Measurements from ENCODE around the gene GGT5. TPM values are rescaled to one million over a fixed set of nuclear protein-coding genes. Genes with fewer than 3 reads are reported as not detected.

The GGT5 gene
- total RNA-seq, 2 experiments from 2014 or later: not detected

- H3K4me1 Mint-ChIP-seq: peaks cover 3% of the 10 kb centered on the region
These were observed 63.5 kb downstream of the GGT5 start, which contains the start of gene SUSD2 for GRCh38 chr22:24181088-24181995. TSS of gene SUSD2 (plus strand) at chr22:24181487. CDS start at chr22:24181520, 33 bp downstream.

GRCh38 chr22:24180316-24181087 is 64.4 kb downstream of the GGT5 start:
- H3K27ac Mint-ChIP-seq: peak overlapping the region; percentile 42
- H3K36me3 Mint-ChIP-seq: no peaks in the 10 kb centered on the region

More at GRCh38 chr22:24181088-24181995, 63.5 kb downstream of the GGT5 start, which contains the start of gene SUSD2:
- no peaks in the 10 kb centered on the region for H3K27me3 Mint-ChIP-seq
- no peaks in the 10 kb centered on the region for H3K36me3 Mint-ChIP-seq
- H3K9me3 Mint-ChIP-seq: no peaks in the 10 kb centered on the region
- H3K4me3 Mint-ChIP-seq: no peak within 1 kb of the TSS
- H3K27ac Mint-ChIP-seq: peak within 1 kb of the TSS; percentile 42
- no peak for DNase-seq

DNA sequence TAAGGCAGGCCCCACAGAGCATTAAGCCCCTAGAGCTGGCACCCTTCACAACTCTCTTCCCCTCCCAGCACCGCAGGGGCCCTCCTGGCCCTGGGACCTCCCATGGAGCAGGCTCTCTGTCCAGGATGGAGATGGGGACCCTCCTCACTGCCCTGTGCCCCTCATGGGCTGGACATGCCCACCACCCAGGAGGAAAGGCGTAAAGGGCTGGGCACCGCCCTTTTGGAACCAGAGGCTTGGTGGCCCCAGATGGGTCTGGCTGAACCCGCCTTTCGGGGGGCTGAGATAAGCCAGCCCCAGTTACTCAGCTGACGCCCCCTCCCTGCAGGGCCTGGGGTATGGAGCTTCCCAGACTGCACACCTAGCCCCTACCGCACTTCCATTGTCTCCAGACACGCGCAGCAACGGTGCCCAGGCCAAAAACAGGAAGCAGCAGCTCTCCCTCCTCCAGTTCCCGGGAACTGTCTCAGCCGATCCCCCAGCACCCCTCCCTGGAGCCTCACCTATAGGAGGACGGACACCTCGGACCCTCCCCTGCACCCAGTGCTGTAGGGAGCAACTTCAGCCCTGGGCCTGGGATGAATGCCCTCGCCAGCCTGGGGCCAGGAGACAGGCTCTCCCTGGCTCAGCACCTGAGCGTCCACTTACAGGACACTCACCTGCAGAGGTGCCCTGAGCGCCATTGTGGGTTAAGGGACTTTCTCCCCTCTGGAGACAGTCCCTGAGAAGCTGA is 65.2 kb downstream of the GGT5 start:
- Mint-ChIP-seq H3K36me3 (no peaks in the 10 kb centered on the region), H3K4me3 (no peak overlapping the region), H3K27ac (peak overlapping the region; percentile 34), H3K27me3 (no peaks in the 10 kb centered on the region), H3K9me3 (no peaks in the 10 kb centered on the region), H3K4me1 (peaks cover 3% of the 10 kb centered on the region)
- no peak for DNase-seq

More at GRCh38 chr22:24180316-24181087, 64.4 kb downstream of the GGT5 start:
- DNase-seq: no peak
- H3K27me3 Mint-ChIP-seq: no peaks in the 10 kb centered on the region
- no peak overlapping the region for H3K4me3 Mint-ChIP-seq
- H3K9me3 Mint-ChIP-seq: no peaks in the 10 kb centered on the region
- H3K4me1 Mint-ChIP-seq: peaks cover 3% of the 10 kb centered on the region

GRCh38 chr22:24178502-24179440 is 66.1 kb downstream of the GGT5 start:
- H3K4me1 Mint-ChIP-seq: peaks cover 3% of the 10 kb centered on the region
- H3K36me3 Mint-ChIP-seq: no peaks in the 10 kb centered on the region
- no peak overlapping the region for H3K4me3 Mint-ChIP-seq
- H3K27ac Mint-ChIP-seq: no peak overlapping the region
- H3K27me3 Mint-ChIP-seq: no peaks in the 10 kb centered on the region
- DNase-seq: no peak
- H3K9me3 Mint-ChIP-seq: no peaks in the 10 kb centered on the region

- peaks cover 3% of the 10 kb centered on the region for H3K4me1 Mint-ChIP-seq
- peaks cover 2% of the 10 kb centered on the region for H3K36me3 Mint-ChIP-seq
- DNase-seq: no peak
These were observed 66.9 kb downstream of the GGT5 start for GRCh38 chr22:24178021-24178431.

DNA sequence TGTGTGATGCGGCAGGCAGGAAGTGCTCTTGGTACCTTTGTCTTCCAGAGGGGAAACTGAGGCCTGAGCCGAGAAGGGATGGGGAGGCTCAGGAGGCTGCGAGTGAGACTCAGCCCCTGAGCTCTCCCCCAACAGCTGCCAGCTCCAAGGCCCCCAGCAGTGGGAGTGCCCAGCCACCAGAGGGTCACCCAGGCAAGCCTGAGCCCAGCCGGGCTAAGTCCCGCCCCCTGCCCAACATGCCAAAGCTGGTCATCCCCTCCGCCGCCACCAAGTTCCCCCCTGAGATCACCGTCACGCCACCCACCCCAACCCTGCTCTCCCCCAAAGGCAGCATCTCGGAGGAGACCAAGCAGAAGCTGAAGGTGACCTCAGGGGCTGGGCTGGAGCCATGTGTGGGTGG is 67.4 kb downstream of the GGT5 start:
- H3K27ac Mint-ChIP-seq: no peak overlapping the region

More at GRCh38 chr22:24178021-24178431, 66.9 kb downstream of the GGT5 start:
- Mint-ChIP-seq H3K27me3 (no peaks in the 10 kb centered on the region), H3K9me3 (no peaks in the 10 kb centered on the region), H3K27ac (no peak overlapping the region), H3K4me3 (no peak overlapping the region)

DNA sequence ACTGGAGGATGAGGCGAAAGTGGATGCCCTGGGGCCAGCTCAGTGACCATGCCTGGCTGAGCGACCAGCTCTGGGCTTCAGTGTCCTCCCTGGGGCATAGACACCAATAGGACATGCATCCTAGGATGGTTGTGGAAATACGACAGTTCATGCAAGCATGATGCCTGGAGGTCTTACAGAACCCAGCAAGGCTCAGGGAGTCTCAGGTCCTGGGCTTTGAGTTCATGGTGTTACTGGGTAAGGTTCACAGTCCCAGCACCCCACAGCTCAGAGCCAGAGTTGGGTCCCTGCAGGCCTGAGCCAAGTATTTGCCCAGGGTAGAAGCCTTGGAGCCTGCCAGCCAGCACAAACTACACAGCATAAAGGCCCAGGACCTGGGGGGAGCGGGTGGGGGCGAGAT is 67.8 kb downstream of the GGT5 start:
- no peak for DNase-seq
- Mint-ChIP-seq H3K27me3 (no peaks in the 10 kb centered on the region), H3K27ac (no peak overlapping the region), H3K4me3 (no peak overlapping the region), H3K36me3 (peaks cover 2% of the 10 kb centered on the region), H3K9me3 (no peaks in the 10 kb centered on the region), H3K4me1 (peaks cover 3% of the 10 kb centered on the region)

More for the DNA sequence above, 67.4 kb downstream of the GGT5 start:
- no peak for DNase-seq
- H3K27me3 Mint-ChIP-seq: no peaks in the 10 kb centered on the region
- no peak overlapping the region for H3K4me3 Mint-ChIP-seq
- H3K4me1 Mint-ChIP-seq: peaks cover 3% of the 10 kb centered on the region
- H3K9me3 Mint-ChIP-seq: no peaks in the 10 kb centered on the region
- H3K36me3 Mint-ChIP-seq: peaks cover 2% of the 10 kb centered on the region

DNA sequence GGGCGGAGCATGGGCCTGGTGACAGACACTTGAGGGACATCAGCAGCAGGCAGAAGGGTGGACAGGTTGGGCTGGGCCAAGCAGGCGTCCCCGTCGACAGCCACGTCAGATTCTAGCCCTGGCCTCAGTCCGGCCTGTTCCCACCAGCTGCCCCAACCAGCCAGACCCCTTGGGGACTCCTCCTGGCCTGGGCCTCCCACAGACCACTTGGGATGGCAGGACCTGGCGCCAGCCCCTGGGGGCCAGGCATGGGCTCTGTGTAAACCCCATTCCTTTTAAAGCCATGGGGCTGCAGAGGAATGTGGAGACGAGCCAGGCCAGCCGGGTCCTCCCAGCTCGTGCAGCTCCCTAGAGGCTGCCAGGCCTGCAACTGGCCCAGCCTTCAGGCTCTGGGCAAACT is 68.3 kb downstream of the GGT5 start:
- Mint-ChIP-seq H3K9me3 (no peaks in the 10 kb centered on the region), H3K4me1 (peaks cover 3% of the 10 kb centered on the region), H3K36me3 (peaks cover 2% of the 10 kb centered on the region), H3K4me3 (no peak overlapping the region), H3K27me3 (no peaks in the 10 kb centered on the region), H3K27ac (no peak overlapping the region)
- no peak for DNase-seq

DNA sequence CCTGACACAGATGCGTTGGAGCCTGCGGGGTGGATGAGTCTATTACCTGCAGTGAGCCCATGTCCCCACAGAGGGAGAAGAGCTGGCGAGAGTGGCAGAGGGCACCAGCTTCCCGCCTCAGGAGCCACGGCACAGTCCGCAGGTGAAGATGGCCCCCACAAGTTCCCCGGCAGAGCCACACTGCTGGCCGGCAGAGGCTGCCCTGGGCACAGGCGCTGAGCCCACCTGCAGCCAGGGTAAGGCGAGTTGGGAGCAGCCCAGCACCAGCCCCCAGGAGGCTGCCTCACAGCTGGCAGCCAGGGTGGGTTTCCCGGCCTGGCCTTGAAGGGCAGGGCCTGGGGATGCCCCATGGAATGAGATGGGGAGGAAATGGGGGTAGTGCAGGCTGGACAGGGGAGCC is 68.8 kb downstream of the GGT5 start:
- Mint-ChIP-seq H3K27ac (no peak overlapping the region), H3K4me1 (peaks cover 3% of the 10 kb centered on the region), H3K27me3 (no peaks in the 10 kb centered on the region), H3K4me3 (no peak overlapping the region), H3K9me3 (no peaks in the 10 kb centered on the region), H3K36me3 (peaks cover 2% of the 10 kb centered on the region)
- DNase-seq: no peak

DNA sequence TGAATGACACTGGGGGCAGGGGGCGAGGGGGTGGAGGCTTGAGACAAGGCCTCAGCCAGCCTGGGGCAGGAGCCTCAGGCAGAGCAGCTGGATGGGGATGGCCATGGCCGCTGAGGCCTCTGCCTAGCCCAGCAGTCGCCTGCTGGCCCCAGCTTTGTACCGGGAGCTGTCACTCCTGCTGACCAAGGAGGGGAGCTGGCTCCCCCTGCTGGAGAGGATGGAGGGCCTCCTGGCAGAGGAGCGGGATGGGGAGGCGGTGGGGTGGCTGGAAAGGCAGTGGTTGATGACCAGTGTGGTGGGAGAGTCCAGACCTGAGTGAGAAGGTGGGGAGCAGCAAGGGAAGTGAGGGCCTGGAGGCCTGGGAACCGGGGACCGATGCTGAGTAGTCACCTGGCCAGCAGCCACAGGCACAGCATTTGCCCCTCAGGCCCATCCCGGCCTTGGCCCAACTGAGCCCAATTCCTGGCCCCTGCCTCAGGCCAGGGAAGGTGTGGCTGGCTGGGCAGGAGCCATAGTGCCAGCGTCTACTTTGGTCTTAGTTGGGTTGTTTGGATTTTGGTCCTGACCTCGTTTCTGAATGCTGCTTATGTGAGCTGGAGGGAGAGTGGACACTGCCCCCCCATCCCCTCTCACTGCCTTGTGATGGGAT is 69.6 kb downstream of the GGT5 start:
- Mint-ChIP-seq H3K27me3 (no peaks in the 10 kb centered on the region), H3K4me1 (peaks cover 3% of the 10 kb centered on the region), H3K9me3 (no peaks in the 10 kb centered on the region), H3K4me3 (no peak overlapping the region), H3K27ac (no peak overlapping the region), H3K36me3 (peaks cover 2% of the 10 kb centered on the region)
- peak; percentile 65 for DNase-seq

- Mint-ChIP-seq H3K27me3 (no peaks in the 10 kb centered on the region), H3K9me3 (no peaks in the 10 kb centered on the region), H3K4me3 (no peak overlapping the region), H3K36me3 (peaks cover 4% of the 10 kb centered on the region), H3K4me1 (peaks cover 26% of the 10 kb centered on the region), H3K27ac (peak overlapping the region; percentile 38)
- DNase-seq: no peak
These were observed 73.1 kb downstream of the GGT5 start for GRCh38 chr22:24171822-24172221.

DNA sequence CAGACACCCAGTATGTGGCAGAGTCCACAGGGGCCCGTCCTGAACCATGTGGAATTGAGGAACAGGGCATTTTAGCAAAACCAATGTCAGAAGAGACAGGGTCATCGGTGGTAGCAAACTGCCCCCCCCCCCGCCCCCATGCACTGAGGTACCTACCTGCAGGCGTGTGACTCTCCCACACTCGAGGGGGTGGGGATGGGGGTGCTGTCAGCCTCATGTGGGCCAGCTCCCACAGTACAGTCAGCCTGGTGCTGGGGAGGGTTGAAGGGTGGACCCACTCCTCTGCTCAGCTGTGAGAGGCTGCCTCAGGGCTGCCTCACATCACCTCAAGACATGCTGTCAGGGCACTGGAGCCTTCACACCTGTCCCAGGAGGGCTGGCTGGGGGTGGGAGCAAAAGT is 74.2 kb downstream of the GGT5 start:
- no peaks in the 10 kb centered on the region for H3K27me3 Mint-ChIP-seq
- no peaks in the 10 kb centered on the region for H3K9me3 Mint-ChIP-seq
- peak overlapping the region; percentile 62 for H3K27ac Mint-ChIP-seq
- H3K4me3 Mint-ChIP-seq: no peak overlapping the region
- no peak for DNase-seq
- H3K4me1 Mint-ChIP-seq: peaks cover 30% of the 10 kb centered on the region
- peaks cover 8% of the 10 kb centered on the region for H3K36me3 Mint-ChIP-seq

DNA sequence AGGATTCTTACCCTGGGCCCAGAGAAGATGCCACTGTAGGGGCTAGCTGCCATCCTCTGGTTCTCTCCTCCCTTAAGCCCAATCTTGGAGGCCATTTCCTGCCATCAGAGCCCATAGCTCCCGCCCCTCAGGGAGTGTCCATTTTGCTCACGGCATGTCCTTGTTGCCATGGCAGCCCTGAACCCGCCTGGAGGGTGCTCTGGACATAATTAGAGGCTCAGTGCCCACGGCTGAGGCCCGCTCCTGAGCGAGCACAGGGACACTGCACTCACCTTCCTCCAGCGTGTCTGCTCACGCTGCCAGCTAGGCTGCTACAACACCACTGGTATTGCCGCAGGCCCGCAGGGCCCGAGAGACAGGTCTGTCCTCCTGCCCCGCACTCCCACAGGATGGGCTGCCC is 74.7 kb downstream of the GGT5 start:
- DNase-seq: no peak
- no peaks in the 10 kb centered on the region for H3K9me3 Mint-ChIP-seq
- peak overlapping the region; percentile 62 for H3K27ac Mint-ChIP-seq
- H3K4me1 Mint-ChIP-seq: peaks cover 30% of the 10 kb centered on the region
- no peak overlapping the region for H3K4me3 Mint-ChIP-seq
- H3K27me3 Mint-ChIP-seq: no peaks in the 10 kb centered on the region
- H3K36me3 Mint-ChIP-seq: peaks cover 8% of the 10 kb centered on the region
